GM18951 (cell line): Measurements from ENCODE around the gene IL15RA.
"Not testable (repeated sequence)": the region's sequence is repeated elsewhere in the genome, so short reads cannot be mapped to it uniquely, and the experiment has no call there.

Source experiments
- POLR2A ChIP-seq: IDR thresholded peaks from 4 replicates; pipeline ENCODE4 v1.6.1; 2011; ENCODE audit warnings: mild to moderate bottlenecking; ENCODE audit not compliant: insufficient read length, insufficient read depth; ENCODE audit errors: extremely low read depth
- in situ Hi-C: fragments of 300-500 bp; cut with MboI; formaldehyde crosslinking; loops from one replicate; pipeline ENCODE4 v1.12.0; 2022; ENCODE audit warnings: low sequenced_read_pairs, mixed read lengths, inconsistent platforms; ENCODE audit not compliant: unreplicated experiment

IL15RA gene

GRCh38 chr10:5973069-5973468, 4.3 kb downstream of the IL15RA start:
- in situ Hi-C loops, result no loop called here
- TF ChIP-seq POLR2A, result no peak

- TF ChIP-seq POLR2A, result no peak
- in situ Hi-C loops, result no loop called here
Observed at GRCh38 chr10:5971886-5972285, 5.5 kb downstream of the IL15RA start.

- in situ Hi-C loops, result no loop called here
- TF ChIP-seq POLR2A, result no peak
Observed at GRCh38 chr10:5971315-5971832, 6.0 kb downstream of the IL15RA start.

GRCh38 chr10:5970527-5970926, 6.8 kb downstream of the IL15RA start:
- TF ChIP-seq POLR2A, result no peak
- in situ Hi-C loops, result no loop called here

GRCh38 chr10:5970066-5970465, 7.3 kb downstream of the IL15RA start:
- in situ Hi-C loops, result no loop called here
- no peak for TF ChIP-seq POLR2A

- no peak for TF ChIP-seq POLR2A
- in situ Hi-C loops, result no loop called here
Observed at GRCh38 chr10:5968681-5969453, 8.5 kb downstream of the IL15RA start.

GRCh38 chr10:5968037-5968680, 9.2 kb downstream of the IL15RA start:
- in situ Hi-C loops, result no loop called here
- TF ChIP-seq POLR2A, result no peak

- in situ Hi-C loops, result no loop called here
- TF ChIP-seq POLR2A, result no peak
Observed at GRCh38 chr10:5965266-5965665, 12.1 kb downstream of the IL15RA start.

GRCh38 chr10:5964736-5965135, 12.6 kb downstream of the IL15RA start:
- in situ Hi-C loops, result no loop called here
- no peak for TF ChIP-seq POLR2A

GRCh38 chr10:5963591-5963990, 13.8 kb downstream of the IL15RA start:
- in situ Hi-C loops, result no loop called here
- no peak for TF ChIP-seq POLR2A

GRCh38 chr10:5963071-5963470, 14.3 kb downstream of the IL15RA start:
- in situ Hi-C loops, result no loop called here
- no peak for TF ChIP-seq POLR2A

GRCh38 chr10:5962358-5962940, 14.9 kb downstream of the IL15RA start:
- in situ Hi-C loops, result not testable (repeated sequence)

GRCh38 chr10:5961405-5962100, 15.8 kb downstream of the IL15RA start:
- in situ Hi-C loops, result no loop called here
- no peak for TF ChIP-seq POLR2A

GRCh38 chr10:5960973-5961275, 16.4 kb downstream of the IL15RA start:
- in situ Hi-C loops, result not testable (repeated sequence)
